IPS-18c (cell line): ENCODE measurements around the gene CST3.
"Not testable (repeated sequence)": the region's sequence is repeated elsewhere in the genome, so short reads cannot be mapped to it uniquely, and the experiment has no call there.

Experiments used
- H3K4me3 ChIP-seq: 2 replicates; pipeline ENCODE4 v1.7.0; 2013; ENCODE audit warnings: low read depth, mild to moderate bottlenecking, low read length, moderate library complexity; ENCODE audit not compliant: insufficient read depth
- H3K9me3 ChIP-seq: one replicate; pipeline ENCODE4 v1.6.1; 2013; ENCODE audit warnings: mild to moderate bottlenecking, low read length, moderate library complexity; ENCODE audit not compliant: control insufficient read depth, insufficient read depth

The CST3 gene

DNA sequence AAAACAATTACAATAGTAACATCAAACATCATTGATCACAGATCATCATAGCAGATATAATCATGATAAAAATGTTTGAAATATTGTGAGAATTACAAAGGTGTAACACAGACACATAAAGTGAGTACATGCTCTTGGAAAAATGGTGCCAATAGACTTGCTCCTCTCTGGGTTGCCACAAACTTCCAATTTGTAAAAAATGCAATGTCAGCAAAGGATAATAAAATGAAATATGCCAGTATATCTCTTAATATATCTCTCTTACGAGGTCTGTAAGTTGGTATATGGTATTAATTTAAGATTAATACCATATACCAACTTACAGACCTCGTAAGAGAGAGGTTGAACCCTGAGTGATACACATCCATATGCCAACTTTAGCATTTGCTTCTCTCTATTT lies 13.4 kb upstream of the CST3 start:
- H3K4me3 ChIP-seq = no peak overlapping the region
- no peaks in the 10 kb centered on the region for H3K9me3 ChIP-seq

DNA sequence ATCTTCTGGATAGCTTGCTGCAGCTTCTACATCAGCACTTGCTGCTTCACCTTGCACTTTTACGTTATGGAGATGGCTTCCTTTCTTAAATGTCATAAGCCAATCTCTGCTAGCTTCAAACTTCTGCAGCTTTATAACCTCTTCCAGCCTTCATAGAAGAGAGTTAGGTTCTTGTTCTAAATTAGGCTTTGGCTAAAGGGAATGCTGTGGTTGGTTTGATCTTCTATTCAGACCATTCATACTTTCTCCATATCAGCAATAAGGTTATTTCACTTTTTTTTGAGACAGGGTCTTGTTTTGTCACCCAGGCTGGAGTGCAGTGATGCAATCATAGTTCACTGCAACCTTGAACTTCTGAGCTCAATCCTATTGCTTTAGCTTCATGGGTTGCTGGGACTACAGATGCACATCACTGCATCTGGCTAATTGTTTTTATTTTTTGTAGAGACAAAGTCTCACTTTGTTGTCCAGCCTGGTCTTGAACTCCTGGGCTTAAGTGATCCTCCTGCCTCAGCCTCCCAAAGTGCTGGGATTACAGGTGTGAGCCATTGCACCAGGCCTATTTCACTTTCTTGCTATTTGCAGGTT lies 12.2 kb upstream of the CST3 start:
- no peaks in the 10 kb centered on the region for H3K9me3 ChIP-seq
- H3K4me3 ChIP-seq = no peak overlapping the region

DNA sequence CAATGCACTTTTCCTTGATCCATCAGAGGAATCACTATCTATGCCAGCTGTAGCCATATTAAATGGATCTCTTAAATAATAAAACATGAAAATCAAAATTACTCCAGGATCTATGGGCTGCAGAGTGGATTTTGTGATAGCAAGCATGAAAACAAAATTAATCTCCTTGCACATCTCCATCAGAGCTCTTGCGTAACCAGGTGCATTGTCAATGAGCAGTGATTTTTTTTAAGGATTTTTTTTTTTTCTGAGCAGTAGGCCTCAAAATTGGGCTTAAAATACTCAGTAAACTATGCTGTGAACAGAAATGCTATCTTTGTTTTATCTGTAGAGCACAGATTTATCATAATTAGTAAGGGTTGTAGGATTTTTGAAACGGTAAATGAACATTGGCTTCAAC lies 11.5 kb upstream of the CST3 start:
- H3K4me3 ChIP-seq = no peak overlapping the region
- no peaks in the 10 kb centered on the region for H3K9me3 ChIP-seq

DNA sequence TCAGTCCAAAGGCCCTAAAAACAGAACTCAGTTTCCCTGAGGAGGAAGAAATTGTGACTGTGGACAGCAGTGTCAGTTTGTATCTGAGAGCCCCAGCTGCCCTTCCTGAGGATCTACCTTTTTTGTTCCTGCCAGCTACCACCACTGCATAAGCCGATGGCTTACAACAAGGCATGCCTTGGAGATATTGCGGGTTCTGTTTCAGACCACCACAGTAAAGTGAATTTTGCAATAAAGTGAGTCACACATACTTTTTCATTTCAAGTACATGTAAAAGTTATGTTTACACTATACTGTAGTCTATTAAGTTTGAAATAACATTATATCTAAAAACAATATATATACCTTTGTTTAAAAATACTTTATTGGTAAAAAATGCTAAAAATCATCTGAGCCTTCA lies 9.6 kb upstream of the CST3 start:
- H3K9me3 ChIP-seq = no peaks in the 10 kb centered on the region
- H3K4me3 ChIP-seq = no peak overlapping the region

DNA sequence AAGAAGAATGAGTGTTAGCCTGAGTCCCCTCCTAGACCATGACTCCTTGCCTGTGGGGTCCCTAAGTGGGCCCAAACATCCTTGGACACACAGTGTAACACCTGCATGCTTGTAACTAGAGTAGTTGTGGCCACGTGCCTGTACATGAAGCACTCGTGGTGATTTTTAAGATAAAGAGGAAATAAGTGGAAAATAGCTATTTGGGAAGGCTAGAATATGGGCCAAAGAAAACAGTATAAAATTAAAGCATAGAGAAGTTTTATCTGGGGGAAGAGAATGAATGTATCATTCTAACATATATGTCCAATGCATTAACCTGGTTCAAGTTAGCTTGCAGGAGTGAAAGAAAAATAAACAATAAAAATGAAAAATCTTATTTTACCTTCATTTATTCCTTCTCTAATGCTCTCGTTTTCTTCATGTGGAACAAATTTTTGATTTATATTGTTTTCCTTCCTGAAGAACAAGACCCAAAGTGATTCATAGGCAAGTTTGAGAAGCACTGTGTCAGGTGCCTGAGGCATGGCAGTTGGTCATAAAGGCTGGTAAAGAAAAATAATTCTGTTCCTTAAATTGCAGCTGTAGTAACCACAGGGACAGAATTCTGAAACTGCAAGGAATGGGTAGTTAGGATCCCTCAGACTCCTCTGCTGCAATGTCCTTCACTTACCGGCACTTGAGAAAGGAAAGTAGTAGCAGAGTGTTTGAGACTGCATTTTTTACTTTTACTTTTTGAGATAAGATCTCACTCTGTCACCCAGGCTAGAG lies 8.5 kb upstream of the CST3 start:
- H3K4me3 ChIP-seq = no peak overlapping the region

DNA sequence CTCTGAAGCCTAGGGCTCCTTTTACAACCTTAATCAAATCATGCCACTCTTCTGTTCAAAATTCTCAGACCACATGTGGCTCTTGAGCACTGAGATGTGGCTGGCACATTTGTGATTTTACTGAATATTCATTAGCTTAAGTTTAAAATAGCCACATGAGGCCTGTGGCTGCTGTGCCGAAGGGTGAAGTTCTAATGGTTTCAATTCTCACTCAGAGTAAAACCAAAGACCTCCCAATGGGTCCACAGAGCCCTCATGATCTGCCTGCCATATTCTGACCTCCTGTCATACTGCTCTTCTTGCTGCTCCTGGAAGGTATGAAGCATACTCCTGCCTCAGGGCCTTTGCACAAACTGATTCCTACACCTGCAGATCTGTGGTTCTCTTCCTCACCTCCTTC lies 7.8 kb upstream of the CST3 start:
- no peaks in the 10 kb centered on the region for H3K9me3 ChIP-seq
- no peak overlapping the region for H3K4me3 ChIP-seq

More for the DNA sequence above, 8.5 kb upstream of the CST3 start:
- H3K9me3 ChIP-seq = no peaks in the 10 kb centered on the region

DNA sequence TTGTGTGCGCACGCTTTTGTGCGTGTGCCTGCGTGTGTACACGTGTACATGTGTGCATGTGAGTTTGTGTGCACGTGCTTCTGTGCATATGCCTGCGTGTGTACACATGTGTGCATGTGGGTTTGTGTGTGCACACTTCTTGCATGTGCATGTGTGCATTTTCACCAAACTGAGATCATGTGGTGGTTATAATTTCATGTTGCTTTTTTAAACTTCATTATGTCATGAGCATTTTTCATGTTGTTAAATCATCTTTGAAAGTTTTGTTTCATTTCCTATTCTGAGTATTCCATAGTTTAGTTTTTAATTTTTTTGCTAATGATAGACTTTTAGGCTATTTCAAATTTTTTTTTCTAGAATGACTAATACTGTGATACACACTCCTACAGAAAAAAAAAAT lies 6.4 kb upstream of the CST3 start:
- H3K4me3 ChIP-seq = no peak overlapping the region
- no peaks in the 10 kb centered on the region for H3K9me3 ChIP-seq

DNA sequence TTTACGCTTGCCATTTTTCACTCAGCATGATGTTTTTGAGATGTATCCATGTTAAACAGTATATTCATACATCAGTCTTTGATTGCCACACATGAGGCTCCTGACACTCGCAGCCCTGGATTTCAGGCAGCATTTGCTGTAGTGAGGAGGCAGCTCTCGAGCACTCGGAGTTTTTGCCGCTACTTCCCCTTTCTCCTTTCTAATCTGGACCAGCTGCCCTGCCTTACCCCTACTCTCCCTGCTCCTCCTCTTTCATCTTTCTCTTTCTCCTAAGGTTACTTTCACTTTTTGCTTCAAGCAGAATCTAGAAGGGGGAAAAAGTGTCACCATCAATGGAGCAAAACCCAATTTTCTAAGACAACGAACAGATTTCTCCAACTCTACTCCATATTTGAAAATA lies 5.9 kb upstream of the CST3 start:
- H3K4me3 ChIP-seq = no peak overlapping the region

DNA sequence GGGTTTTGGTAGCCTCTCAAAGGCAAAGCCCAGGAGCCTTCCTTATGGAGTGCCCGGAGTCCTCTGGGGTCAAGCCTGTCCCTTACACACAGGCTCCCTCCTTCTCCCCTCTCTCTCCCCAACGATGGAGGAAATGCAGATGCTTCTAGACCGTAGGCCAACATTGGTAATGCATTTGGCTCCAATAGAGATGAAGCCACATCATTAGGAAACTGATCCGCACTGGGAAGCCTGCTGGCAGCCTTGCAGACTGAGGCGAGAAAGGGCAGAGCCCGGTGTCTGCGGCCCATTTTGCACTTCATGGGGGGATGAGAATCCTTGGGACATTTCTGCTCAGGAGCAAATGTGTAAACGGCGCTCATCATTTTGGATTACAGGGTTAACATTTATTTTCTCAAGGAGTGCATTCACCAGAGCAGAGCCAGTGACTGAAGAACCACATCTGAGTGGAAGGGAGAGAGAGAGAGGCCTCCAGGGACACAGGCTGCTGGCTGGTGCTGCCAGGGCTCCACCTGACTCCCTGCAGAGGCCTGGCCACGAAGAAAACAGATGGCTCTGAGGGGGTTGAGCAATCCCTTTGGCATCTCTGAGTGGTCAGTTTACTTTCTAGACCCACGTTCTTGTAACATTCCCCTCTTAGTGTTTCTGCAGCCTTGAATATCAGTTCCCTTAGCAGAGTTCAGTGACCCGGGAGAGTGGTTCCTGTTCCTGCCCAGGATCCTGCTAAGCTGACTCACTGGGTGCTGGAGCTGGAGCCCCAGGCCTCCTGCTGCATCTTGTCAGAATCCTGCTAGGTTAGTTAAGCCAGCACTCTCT lies 4.4 kb upstream of the CST3 start:
- Histone ChIP-seq H3K4me3 (no peak overlapping the region; the same call in 1 of the 2 replicates), H3K9me3 (no peaks in the 10 kb centered on the region)

More for the DNA sequence above, 5.9 kb upstream of the CST3 start:
- H3K9me3 ChIP-seq = no peaks in the 10 kb centered on the region

DNA sequence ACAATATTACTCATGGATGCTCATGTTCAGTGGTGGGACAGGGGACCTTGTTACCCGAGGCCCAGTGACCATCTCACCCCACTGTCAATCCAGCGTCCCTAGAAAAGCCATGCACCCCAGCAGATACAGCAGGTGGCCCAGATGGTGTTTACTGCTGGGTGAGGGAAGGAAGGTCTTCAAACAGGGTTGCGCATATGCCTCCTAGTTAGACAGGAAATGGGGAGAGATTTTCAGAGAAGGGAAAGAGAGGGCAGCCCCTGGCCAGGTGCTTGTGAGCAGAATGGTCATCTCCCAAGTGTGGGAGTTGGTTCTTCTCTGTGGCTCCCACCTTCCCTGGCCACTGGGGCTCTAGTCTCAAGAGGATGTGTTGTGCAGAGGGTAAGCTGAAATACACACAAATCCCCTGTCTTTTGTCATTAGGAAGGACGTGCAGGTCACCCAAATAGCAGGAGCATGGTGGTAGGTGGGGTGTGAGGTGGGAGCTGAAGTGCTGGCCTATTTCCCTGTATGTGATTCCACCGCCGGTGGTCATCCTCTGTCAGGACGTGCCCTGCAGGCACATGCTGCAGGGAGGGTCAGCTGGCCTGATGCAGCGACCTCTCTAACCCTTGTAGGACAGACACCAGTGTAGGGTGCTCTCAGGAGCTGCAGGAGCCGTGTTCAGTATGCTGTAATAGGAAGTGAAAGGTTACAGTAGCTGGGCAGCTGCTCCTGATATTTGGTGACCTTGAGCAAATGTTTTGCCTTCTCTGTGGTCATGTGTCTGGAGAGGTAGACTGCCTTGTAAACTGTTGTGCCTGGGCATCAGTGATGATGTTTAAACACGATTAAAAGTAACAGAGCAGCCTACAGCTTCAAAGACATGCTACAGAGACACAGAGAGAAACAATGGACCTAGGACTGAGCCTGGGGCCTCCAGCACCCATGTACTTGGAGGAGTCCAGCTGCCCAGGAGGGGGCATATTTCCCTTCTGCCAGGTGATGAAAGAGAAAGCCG lies 3.2 kb upstream of the CST3 start:
- no peaks in the 10 kb centered on the region for H3K9me3 ChIP-seq
- H3K4me3 ChIP-seq = no peak overlapping the region

DNA sequence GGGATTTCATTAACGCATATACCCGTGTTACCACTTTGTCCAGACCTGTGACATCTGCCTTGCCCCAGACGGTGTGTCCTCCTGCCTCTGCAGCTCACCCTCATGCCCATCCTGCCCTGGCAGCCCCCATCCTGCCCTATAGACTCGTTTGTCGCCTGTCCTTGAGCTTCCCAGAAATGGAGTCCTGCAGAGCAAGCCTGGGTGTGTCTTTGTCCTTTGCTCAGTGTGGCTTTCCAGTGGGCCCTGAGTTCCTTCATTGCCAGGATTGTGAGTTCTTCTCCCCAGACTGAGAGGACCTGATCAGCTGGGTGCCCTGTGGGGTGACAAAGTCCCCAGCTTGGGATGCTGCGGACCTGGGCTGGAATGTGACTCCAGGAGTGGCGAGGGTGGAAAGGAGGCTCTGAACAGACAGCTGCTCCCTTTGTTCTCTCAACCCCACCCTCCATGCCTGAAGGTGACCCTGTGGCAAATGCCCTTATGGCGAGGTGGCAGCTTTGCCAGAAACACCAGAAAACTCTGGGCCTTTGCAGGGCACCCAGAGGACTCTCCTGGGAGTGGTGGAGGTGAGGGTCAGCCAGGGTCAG lies 2.4 kb upstream of the CST3 start:
- Histone ChIP-seq H3K4me3 (no peak overlapping the region), H3K9me3 (no peaks in the 10 kb centered on the region)

DNA sequence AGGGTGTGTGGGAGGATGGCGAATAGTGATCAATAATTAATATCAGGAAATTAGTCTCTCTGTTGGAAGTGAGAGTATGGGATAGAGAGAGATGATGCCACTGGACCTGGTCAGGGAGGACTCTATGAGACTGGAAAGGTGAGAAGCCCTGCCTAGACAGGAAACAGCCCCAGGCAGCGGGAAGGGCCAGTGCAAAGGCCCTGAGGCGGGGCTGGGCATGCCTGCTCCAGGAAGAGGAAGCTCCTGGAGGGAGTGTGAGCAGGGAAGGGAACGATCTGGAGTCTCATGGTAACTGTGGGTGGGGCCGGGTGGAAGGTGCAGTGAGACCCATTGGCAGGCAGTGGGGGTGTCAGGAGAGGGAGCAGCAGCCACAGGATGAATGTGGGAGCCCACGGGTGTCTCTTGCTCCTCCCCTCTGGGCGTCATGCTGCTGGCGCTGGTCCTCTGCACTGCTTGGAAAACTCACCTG lies 1.8 kb upstream of the CST3 start:
- H3K4me3 ChIP-seq = no peak overlapping the region
- H3K9me3 ChIP-seq = no peaks in the 10 kb centered on the region

DNA sequence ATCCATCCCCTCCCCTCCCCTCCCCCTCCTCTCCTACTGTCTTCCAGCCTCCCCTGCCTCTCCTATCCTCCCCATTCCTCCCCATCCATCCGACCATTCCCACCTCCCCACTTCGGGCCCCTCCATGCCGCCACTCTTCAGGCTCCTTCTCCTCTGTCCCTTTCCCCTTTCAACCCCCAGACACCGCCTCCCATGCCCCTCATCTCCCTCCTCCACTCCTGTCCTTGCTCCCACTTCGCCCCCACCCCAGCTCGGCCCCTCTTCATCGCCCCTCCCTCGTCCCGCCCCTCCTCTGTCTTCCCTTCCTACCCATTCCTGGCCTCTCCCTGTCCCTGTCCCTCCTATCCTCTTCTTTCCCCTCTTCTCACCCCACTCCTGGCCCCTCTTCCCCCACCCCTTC lies 554 bp upstream of the CST3 start:
- Histone ChIP-seq H3K4me3 (no peak overlapping the region), H3K9me3 (no peaks in the 10 kb centered on the region)

DNA sequence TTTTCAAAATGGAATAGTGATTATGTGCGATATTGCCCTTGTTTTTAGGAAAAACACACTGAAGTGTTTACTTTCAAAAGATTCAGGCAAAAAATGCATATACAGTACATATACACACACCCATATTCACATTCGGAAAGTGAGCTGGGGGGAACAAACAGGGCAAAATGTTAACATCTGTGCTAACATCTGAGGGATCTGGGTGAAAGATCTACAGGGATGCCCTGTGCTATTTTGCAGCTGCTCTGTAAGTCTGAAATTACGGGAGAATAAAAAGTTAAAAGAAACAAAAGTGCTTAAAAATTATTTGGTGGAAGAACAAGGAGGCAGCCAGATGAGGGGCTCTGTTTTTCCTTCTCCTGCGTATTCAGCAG lies 860 bp downstream of the CST3 start:
- H3K4me3 ChIP-seq = peak overlapping the region; percentile 82

DNA sequence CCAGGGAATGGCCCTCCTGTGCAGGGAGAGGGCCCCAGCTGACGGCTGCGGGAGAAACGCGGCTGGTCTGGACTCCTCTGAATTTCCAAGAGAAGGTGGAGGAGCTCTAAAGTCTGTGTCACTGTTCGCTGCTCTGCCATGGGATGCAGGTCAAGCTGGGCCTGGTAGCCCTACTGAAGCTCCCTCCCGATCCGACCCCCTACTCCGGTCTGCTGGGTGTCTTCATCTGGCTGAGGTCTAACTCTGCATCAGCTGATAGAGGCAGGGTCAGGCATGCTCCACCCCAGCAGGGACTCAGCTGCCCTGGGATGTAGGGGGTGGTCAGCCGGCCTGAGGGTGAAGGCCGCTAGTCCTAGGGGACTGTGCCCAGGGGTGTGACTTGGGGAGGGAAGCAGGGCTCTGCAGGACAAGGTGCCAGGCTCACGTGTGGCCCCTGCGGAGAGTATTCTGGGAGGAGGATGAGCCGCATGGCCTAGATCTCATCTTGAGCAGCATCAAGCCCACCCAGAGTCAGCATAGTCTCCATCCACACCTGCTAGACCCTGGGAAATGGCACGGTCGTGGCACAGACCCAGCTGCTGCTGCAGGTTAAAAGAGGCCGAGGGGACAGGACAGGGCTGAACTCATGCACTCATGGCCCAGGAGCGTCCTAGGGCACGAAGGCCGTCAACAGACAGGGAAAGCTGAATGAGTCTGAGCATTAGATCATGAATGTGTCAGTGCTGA lies 1.4 kb downstream of the CST3 start:
- no peaks in the 10 kb centered on the region for H3K9me3 ChIP-seq
- H3K4me3 ChIP-seq = peak overlapping the region; percentile 82; the same call in 1 of the 2 replicates

More for the DNA sequence above, 860 bp downstream of the CST3 start:
- no peaks in the 10 kb centered on the region for H3K9me3 ChIP-seq

DNA sequence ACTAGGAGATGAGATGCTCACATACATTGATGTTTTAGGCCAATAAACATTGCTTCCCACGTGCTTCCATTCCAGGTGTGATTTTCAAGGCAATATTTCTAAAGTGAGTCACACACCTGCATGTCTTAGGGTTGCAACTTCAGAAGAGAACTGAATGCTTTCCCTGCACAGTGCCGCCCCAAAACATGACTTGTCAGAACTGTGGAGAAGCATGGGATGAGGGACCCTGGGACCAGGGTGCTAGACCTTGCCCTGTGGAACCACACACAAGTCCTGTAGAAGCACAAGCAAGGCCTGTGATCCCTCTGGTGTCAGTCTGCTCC lies 2.0 kb downstream of the CST3 start:
- not testable (repeated sequence) for H3K4me3 ChIP-seq, H3K9me3 ChIP-seq
